ENCODE results near the gene ZNF575.

Gene ZNF575, protein sequence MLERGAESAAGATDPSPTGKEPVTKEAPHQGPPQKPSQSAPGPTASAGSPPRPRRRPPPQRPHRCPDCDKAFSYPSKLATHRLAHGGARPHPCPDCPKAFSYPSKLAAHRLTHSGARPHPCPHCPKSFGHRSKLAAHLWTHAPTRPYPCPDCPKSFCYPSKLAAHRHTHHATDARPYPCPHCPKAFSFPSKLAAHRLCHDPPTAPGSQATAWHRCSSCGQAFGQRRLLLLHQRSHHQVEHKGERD

DNA sequence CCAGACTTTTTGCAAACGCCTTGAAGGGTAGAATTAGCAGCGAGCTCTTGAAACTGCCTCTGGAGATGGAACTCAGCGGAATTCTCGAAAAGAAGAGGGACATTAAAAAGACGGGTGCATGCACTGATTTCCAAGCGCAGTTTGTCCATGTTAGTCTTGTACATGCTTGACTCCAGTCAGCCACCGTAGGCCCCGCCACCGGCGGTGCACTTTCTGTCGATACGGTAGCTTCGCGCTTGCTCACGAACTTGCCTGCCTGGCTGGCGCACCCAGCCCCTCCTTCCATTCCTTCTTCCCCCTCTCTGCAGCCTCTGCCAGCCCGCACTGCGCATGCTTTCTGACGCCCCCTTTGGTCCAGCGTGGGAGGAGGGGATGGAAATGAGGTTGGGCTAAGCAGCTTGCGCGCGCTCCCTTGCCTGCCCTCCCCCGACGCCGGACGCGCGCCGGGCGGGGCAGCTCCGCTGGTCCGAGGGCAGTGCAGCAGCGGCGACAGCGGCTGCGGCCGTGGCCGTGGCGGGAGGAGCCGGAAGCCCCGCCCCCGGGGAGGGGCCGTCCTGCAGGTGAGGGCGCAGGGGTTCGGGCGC, at the start of gene ZNF575:
ZNF575 (plus strand) TSS at position 227 of the 584 bp plus-strand sequence. CDS start 1,235 bp downstream, outside the sequence.
- peak; percentile 79 for DNase-seq

DNA sequence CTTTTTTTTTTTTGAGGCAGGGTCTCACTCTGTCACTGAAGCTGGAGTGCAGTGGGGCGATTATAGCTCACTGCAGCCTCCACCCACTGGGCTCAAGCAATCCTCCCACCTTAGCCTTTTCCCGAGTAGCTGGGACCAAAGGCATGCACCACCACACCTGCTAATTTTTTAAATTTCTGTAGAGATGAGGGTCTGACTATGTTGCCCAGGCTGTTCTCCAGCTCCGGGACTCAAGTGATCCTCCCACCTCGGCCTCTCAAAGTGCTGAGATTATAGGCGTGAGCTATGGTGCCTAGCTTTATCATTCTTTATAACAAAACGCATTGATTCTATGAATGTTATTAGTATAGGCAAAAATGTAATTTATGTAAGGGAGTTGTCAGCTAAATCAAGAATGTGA, 49.7 kb upstream of the ZNF575 start:
- DNase-seq, result no peak

DNA sequence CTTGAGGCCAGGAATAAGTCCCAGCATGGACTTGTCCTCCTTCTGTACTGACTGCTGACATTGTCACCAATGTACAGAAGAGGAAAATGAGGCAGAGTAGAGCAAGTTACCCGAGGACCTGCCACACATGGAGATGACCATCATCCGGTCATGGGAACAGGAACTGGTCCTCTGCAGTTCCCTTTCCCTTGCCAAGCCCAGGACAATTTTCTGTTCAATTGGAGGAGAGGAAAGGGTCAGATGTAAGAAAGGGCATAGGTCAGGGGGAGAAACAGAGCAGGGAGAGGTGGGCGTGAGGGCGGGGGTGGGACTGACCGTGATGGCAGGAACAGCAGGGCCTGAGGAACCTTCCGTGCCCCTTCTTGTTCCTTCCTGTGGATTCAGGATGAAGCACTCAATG, 47.0 kb upstream of the ZNF575 start:
- DNase-seq, result no peak

DNA sequence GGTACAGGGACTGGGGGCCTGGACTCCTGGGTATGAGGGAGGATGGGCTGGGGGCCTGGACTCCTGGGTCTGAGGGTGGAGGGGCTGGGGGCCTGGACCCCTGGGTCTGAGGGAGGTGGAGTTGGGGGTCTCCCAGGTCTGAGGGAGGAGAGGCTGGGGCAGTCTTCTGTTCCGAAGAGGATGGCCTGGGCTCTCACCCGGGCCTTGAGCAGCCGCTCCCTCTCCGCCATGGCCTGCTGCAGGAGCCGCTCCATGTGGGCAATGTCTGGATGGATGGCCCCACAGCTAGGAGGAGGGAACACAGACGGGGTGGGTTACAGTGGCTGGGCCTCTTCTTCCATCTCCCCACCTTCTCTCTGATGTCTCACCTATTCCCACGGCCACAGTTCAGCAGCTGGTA, 46.6 kb upstream of the ZNF575 start:
- no peak for DNase-seq

DNA sequence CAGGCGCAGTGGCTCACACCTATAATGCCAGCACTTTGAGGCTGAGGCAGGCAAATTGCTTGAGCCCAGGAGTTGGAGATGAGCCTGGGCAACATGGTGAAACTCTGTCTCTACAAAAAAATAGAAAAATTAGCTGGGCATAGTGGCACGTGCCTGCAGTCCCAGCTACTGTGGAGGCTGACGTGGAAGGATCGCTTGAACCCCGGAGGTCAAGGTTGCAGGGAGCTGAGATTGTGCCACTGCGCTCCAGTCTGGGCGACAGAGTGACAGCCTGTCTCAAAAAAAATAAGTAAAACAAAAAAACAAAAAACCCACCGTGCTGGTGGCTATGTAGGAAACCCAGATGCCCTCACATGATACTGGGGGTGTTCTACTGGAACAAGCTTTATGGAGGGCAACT, 44.8 kb upstream of the ZNF575 start:
- DNase-seq, result no peak

DNA sequence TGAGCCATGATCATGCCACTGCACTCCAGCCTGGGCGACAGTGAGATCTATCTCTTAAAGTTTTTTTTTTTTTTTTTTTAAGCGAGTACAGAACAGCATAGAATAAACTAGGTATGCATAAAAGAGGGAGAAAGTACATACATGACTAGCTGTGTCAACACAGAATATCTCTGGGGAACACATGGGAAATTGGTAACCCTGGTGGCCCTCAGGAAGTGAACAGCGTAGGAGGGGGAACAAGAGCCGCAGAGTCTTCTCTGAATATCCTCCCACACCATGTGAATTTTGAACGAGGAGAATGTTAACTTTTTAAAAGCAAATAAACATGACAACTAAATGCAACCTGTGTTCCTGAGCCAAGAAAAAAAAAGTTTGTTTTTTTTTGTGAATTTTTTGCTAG, 43.7 kb upstream of the ZNF575 start:
- no peak for DNase-seq

DNA sequence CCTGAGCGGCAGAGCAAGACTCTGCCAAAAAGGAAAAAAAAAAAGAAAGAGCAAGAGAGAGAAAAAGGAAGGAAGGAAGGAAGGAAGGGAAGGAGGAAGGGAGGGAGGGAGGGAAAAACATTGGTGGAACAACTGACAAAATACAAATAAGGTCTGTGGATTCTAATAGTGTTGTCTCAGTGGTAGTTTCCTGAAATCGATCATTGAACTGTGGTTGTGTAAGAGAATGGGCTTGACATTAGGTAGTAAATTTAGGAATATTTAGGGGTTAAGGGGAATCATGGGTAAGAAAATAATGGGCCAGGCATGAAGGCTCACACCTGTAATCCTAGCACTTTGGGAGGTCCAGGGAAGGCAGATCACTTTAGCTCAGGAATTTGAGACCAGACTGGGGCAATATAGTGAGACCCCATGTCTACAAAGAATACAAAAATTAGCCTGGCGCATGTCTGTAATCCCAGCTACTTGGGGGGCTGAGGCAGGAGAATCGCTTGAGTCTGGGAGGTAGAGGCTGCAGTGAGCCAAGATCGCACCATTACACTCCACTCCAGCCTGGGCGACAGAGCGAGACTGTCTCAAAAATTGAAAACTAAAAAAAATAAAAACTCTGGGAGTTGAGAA, 42.9 kb upstream of the ZNF575 start:
- DNase-seq, result no peak

DNA sequence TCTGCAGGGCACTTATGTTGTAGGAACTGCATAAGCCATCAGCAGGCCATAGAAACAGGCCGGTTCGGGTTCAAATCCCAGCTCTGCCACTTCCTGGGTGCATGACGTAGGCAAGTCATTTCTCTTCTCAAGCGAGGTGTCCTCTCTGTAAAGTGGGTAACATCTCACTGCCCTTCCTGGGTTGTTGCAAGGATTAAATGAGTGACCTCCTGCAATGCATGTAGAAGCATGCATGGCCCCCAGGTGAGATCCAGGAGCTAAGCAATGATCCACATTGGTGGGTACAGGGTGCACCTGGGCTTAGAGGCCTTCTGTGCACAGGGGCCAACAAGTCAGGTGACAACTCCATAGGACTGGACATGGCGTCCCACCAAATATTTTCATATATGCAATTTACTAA, 42.2 kb upstream of the ZNF575 start:
- no peak for DNase-seq

DNA sequence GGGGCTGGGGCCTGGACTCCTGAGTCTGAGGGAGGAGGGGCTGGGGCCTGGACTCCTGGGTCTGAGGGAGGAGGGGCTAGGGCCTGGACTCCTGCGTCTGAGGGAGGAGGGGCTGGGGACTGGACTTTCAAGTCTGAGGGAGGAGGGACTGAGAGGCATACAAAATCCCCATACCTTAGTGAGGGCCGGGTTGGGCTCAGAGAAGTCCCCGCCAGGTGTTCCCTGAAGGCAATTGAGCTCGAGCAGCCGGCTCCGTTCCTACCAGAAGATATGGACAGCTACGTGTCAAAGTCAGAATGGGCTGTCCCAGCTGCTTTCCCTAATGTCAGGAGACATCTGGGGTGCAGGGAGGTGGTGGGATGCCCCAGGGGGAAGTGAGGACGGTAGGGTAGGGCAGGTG, 37.9 kb upstream of the ZNF575 start:
- no peak for DNase-seq

DNA sequence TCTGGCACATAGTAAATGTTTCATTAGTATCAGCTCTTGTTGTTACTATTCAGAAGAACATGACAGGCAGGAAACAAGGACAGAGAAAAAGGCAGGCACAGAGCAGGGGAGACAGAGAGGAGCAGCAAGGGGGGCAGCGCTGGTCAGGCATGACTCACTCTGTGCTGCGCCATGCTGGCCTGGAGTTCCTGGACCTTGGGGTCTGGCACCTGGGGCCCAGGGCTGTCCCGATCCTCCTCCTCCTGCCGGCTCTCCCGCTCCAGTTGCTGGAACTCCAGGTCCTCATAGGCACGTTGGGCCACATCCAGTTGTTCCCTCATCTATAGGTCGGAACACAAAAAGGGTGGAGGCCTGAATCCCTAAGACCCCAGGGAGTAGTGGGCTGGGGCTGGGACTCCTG, 36.0 kb upstream of the ZNF575 start:
- no peak for DNase-seq

DNA sequence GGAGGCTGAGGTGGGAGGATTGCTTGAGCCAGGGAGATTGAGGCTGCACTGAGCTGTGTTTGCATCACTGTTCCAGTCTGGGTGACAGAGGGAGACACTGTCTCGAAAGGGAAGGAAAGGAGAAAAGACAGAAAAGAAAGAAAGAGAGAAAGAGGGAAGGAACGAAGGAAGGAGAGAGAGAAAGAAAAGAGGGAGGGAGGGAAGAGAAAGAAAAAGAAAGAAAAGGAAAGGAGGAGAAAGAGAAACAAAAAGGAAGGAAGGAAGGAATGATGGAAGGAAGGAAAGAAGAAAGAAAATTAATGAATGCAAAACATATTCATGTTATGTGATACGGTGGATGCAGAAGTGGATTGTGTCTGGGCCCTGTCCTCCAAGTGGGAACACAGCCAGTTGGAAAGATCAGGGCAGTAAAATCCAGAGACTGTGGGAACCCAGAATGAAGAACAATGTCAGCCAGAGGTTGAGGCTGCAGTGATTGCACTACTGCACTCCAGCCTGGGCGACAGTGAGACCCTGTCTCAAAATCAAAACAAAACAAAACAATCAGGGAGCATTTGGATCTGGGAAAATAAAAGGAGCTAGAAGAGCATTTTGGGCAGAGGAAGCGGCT, 34.6 kb upstream of the ZNF575 start:
- no peak for DNase-seq

DNA sequence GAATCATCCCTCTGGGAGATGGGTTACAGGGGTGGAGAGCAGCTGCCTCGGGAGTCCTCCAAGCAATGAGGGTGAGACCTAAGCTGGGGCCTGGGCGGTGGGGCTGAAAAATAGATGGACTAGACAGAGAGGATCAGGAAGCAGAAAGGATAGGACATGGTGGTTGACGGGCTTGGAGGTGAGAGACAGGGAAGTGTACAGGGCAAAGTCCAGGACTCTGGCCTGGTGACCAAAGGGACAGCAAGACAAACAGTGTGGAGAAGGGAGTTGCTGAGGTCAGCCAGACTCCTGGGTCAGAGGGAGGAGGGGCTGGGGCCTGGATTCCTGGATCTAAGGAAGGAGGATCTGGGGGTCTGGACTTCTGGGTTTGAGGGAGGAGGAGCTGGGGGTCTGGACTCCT, 33.9 kb upstream of the ZNF575 start:
- DNase-seq, result no peak

DNA sequence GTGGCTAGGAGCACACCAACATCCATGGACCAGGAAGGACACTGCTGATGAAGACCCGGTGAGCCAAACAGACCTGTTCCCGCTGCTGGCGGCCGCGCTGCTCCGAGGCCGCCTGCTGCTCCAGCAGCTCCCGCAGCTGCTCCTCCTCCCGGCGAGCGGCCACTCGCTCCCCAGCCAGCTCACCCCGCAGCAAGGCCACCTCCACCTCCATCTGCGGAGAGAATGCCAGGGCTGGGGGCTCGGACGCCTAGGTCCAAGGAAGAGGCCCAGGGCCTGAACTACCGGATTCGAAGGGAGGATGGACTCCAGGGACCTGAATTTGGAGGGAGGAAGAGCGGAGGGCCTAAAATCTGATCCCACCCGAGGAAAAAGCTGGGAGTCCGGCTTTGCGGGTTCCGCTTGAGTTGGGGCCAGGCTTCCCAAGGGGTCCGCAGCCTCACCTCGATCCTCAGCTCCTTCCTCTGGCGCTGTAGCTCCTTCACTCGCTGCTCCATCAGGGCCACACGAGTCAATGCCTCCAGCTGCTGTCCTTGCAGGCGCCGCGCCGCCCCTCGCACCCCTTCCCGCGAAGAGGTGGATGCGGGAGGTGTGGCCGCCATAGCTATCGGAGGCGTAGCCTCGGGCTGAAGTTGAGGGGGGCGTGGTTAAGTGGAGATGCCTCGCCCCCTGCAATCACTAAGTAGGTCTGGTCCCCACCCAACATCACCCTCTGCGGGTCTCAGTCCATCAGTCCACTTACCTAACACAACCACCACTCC, 31.1 kb upstream of the ZNF575 start:
- DNase-seq, result no peak

DNA sequence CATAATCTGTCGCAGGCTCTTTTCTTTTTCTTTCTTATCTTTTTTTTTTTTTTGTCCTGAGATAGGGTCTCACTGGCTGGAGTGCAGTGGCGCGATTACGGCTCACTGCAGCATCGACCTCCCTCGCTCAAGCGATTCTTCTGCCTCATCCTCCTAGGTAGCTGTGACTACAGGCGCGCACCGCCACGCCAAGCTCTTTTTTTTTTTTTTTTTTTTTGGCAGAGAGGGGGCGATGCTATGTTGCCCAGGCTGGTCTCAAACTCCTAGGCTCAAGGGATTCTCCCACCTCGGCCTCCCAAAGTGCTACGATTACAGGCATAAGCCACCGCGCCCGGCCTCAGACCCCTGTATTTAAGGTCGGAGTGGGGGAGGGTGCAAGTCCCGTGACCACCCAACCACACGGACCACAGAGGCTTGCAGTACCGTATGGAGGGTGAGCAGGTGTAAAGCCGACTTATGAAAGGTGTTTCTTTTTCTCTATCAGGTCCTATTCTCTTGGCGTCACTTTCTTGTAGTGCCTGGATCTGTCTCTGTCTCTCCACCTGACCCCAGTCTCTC, 30.5 kb upstream of the ZNF575 start:
- DNase-seq, result no peak

DNA sequence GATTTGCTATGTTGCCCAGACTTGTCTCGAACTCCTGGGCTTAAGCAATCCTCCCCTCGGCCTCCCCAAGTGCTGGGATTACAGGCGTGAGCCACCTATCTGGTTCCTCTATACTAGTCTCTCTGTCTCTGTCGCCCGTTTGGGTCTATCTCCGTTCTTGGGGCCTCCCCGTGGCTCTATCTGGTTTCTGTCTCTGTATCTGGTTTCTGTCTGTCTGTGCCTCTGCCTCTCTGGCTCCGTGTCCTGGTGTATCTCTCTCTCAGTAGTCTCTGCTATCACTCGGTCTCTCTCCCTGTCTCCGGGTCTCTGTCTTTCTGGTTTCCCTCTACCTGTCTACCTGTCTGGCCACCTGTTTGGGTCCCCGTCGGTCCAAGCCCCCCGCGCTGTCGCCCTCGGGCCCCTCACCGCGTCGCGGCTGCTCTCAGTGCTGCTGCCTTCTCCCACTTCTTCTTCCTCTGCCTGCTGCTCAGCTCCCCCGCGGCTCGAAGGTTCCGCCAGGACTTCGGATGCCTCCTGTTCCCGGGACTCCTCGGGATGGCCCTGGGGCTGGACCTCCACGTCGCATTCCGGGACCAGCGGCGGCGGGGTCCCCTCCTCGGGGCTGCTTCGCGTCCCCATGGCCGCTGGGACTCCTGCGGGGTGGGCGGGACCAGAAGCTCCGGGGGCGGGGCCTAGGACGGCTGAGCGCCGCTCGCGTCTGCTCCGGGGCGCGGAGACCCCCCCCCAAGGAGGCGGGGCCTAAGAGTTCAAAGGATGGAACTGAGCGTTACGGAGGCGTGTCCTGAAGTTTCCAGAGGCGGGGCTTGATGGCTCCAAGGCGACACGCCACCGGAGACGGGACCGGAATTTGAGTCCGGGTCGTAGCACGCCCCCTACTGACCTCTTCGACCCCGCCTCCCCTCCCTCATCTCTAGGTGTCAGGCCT, 29.2 kb upstream of the ZNF575 start:
- DNase-seq, result peak; percentile 32

DNA sequence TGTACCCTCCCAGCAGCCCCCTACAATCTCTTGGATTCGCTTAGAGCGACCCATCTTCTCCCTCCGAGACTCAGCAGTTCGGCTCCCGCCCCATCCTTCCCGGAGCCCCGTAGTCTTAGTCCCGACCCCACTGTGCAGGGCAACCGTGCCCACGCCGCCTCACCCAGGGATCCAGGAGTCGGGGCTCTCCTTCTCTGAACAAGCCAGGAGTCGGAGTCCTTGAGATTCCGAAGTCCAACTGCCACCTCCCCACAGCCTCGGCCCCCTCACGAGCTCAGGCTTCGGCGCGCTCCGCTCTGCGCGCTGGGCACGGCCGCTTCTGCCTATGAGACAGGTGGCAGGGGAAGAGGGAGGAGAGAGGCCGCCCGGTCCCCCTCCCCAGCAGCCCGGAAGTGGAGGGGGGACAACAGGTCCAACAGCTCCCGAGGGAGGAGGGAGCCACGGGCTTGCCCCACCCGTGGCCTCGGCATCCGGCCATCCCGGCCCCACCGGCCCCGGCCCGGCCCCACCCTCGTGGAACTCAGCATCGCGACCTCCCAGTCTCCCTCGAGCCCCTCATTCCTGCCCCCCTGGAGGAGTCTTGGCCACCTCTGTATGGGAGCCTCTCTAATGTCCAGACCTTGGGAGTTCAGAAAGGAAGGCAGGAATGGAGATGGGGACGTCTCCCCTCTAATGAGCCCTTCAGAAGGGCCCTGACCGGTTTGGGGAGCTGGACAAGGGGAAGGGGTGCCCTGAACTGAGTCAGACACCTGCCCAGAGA, 28.4 kb upstream of the ZNF575 start, which contains the start of gene PHLDB3:
PHLDB3 (minus strand) TSS at position 321 of the 760 bp plus-strand sequence. CDS start 628 bp downstream, outside the sequence.
- DNase-seq, result no peak

DNA sequence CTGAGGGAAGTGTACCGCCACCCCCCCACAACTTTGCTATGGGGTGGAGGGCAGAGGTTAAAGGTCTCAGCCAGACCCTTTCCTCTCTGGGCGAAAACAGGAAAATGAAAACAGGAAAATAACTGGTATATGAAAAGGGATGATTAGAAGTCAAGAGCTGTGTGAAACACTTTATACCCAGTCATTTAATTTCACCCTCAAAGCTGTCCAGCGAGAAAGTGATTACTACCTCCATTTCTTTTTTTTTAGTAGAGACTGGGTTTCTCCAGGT, 27.9 kb upstream of the ZNF575 start:
- DNase-seq, result no peak

DNA sequence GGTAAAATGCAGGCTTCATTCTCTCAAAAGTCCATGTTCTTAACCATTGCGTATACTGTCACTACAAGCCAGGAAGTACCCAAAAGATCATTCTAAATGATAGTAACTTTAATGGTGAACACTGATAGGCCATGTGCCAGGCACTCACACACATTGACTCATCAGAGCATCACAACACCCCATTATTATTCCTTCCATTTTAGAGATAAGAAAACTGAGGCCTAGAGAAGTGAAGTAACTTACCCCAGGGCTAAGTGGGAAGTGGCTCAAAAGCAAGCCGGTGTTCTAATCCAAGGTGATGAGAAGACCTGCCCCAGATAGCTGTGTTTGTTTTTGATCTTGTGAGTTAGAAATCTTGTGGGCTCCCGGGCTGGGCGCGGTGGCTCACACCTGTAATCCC, 27.0 kb upstream of the ZNF575 start:
- no peak for DNase-seq

DNA sequence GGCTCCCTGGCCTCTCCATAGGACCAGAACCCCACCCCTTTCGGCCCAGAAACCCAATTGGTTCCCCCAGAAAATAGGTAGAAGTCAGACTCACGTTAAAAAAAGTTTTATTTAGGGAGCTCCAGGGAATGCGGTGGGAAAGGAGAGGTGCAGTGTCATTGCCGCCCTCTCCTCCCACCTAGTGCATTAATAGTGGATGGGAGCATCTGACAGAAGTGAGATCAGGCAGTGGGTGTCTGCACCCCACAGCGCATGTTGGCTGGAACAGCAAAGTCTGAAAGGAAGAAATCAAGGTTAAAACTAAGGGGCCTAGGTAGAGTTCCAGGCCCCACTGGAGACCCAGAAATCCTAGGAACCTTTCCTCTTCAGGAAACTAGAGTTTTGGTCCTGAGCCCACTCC, 26.4 kb upstream of the ZNF575 start:
- no peak for DNase-seq

DNA sequence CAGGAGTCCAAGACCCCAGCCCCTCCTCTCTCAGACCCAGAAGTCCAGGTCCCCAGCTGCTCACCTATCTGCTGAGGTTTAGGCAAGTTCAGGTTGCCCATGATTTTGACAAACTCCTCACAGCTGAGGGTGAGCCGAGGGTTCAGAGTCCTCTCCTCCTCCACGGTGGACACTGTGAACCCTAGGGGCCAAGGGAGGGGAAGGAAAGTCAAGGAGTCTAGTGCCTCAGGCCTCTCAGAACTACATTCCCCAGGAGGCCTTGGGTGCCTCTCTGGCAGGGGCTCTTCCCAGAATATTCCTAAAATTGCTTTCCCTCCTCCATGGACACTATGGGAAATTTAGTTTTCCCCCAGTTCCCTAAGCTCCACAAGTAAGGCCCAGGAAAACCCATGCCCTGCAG, 25.1 kb upstream of the ZNF575 start:
- no peak for DNase-seq

DNA sequence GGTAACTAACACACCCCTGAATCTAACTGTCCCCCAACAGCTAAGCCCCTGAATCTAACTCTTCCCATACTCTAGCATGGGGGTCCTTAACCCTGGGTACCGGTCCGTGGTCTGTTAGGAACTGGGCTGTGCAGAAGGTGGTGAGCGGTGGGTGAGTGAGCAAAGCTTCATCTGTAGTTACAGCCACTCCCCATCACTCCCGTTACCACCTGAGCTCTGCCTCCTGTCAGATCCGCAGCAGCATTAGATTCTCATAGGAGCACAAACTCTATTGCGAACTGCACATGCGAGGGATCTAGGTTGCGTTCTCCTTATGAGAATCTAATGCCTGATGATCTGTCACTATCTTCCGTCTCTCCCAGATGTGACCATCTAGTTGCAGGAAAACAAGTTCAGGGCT, 22.3 kb upstream of the ZNF575 start:
- DNase-seq, result no peak
